Fibroblast of skin of back (primary cell): ENCODE results near the gene BMPR2.
"Not testable (repeated sequence)": the region's sequence is repeated elsewhere in the genome, so short reads cannot be mapped to it uniquely, and the experiment has no call there.

Experiments
- DNase-seq: peaks from one replicate; pipeline ENCODE4 v3.0.0-alpha.2; 2013

BMPR2 gene

GRCh38 chr2:202454536-202454935 is 78.4 kb downstream of the BMPR2 start:
- DNase-seq: no peak

- no peak for DNase-seq
Measured at GRCh38 chr2:202455114-202455513, 79.0 kb downstream of the BMPR2 start.

GRCh38 chr2:202460119-202460518 is 84.0 kb downstream of the BMPR2 start:
- no peak for DNase-seq

GRCh38 chr2:202479090-202479489 is 103.0 kb downstream of the BMPR2 start:
- DNase-seq: no peak

GRCh38 chr2:202479610-202480009 is 103.5 kb downstream of the BMPR2 start:
- DNase-seq: no peak

GRCh38 chr2:202486351-202486750 is 110.2 kb downstream of the BMPR2 start:
- no peak for DNase-seq

- DNase-seq: no peak
Measured at GRCh38 chr2:202488671-202489070, 112.5 kb downstream of the BMPR2 start.

GRCh38 chr2:202490479-202490878 is 114.4 kb downstream of the BMPR2 start:
- DNase-seq: no peak

- DNase-seq: no peak
Measured at GRCh38 chr2:202491514-202491913, 115.4 kb downstream of the BMPR2 start.

- DNase-seq: peak; percentile 61
Measured at GRCh38 chr2:202494300-202495229, 118.4 kb downstream of the BMPR2 start.

- no peak for DNase-seq
Measured at GRCh38 chr2:202495230-202495604, 119.1 kb downstream of the BMPR2 start.

- DNase-seq: not testable (repeated sequence)
Measured at GRCh38 chr2:202496835-202497472, 120.8 kb downstream of the BMPR2 start.

GRCh38 chr2:202497473-202497866 is 121.3 kb downstream of the BMPR2 start:
- DNase-seq: not testable (repeated sequence)

- not testable (repeated sequence) for DNase-seq
Measured at GRCh38 chr2:202499841-202500240, 123.7 kb downstream of the BMPR2 start.

- not testable (repeated sequence) for DNase-seq
Measured at GRCh38 chr2:202503276-202503675, 127.1 kb downstream of the BMPR2 start.

GRCh38 chr2:202508686-202509085 is 132.6 kb downstream of the BMPR2 start:
- DNase-seq: peak; percentile 77

- no peak for DNase-seq
Measured at GRCh38 chr2:202510911-202511310, 134.8 kb downstream of the BMPR2 start.

- no peak for DNase-seq
Measured at GRCh38 chr2:202512176-202512575, 136.0 kb downstream of the BMPR2 start.

GRCh38 chr2:202514732-202515131 is 138.6 kb downstream of the BMPR2 start:
- no peak for DNase-seq

GRCh38 chr2:202519453-202519852 is 143.3 kb downstream of the BMPR2 start:
- DNase-seq: no peak

GRCh38 chr2:202521470-202521869 is 145.3 kb downstream of the BMPR2 start:
- no peak for DNase-seq

- peak; percentile 83 for DNase-seq
Measured at GRCh38 chr2:202529389-202529788, 153.3 kb downstream of the BMPR2 start.

- DNase-seq: peak; percentile 21
Measured at GRCh38 chr2:202530038-202530437, 153.9 kb downstream of the BMPR2 start.

- not testable (repeated sequence) for DNase-seq
Measured at GRCh38 chr2:202535290-202535689, 159.2 kb downstream of the BMPR2 start.
